B cell (primary cell): ENCODE data around the gene TBC1D1. TPM values are rescaled to one million over a fixed set of nuclear protein-coding genes. Genes with fewer than 3 reads are reported as not detected.

Experiments
- ATAC-seq: fragments of 200-7000 bp; cut with Tn5 transposase; one replicate; pipeline ENCODE4 v1.10.0; 2021; ENCODE audit warnings: low read depth, mild to moderate bottlenecking, moderate number of reproducible peaks, moderate library complexity
- CTCF ChIA-PET: fragments of 350-600 bp; sonication (Branson Sonifier 250); formaldehyde crosslinking; loops from one replicate; lab custom pipeline; 2021; ENCODE audit warnings: antibody characterized with exemption, inconsistent platforms; lab: Charles Lee
- POLR2A ChIA-PET: fragments of 350-600 bp; sonication (Branson Sonifier 250); formaldehyde crosslinking; loops from one replicate; lab custom pipeline; 2021; ENCODE audit warnings: antibody characterized with exemption; lab: Charles Lee
- DNase-seq: peaks from one replicate; pipeline ENCODE4 v3.0.0; 2013
- H2AFZ ChIP-seq: 2 replicates; pipeline ENCODE4 v1.6.1; 2012; ENCODE audit warnings: mild to moderate bottlenecking, low read depth, low read length; ENCODE audit not compliant: insufficient read depth, poor library complexity, severe bottlenecking
- H3K27ac ChIP-seq, 2 donors: 1 replicate in 1 of 2; 2 replicates in 1 of 2; pipeline ENCODE4 v1.5.1; 2012 to 2013; ENCODE audit warnings: low read length in 2 of 2, mild to moderate bottlenecking in 2 of 2, moderate library complexity in 1 of 2
- H3K27me3 ChIP-seq, 4 experiments: fragments of 200-600 bp in 1 of 4; sonication (generic) in 1 of 4; replicated peaks in 1 of 4; 1 replicate in 2 of 4; 2 replicates in 2 of 4; pipeline versions ENCODE4 v1.6.1 to v1.7.0; 2013 to 2016; ENCODE audit warnings: low read length in 3 of 4, mild to moderate bottlenecking in 2 of 4, mixed read lengths in 1 of 4, moderate library complexity in 1 of 4; ENCODE audit not compliant: insufficient read depth in 4 of 4, control insufficient read depth in 3 of 4; ENCODE audit errors: control extremely low read depth in 1 of 4
- H3K36me3 ChIP-seq, 2 experiments: replicated peaks in 1 of 2; 1 replicate in 1 of 2; 2 replicates in 1 of 2; pipeline versions ENCODE4 v1.6.1 to v1.7.1; 2013; ENCODE audit warnings: low read length in 1 of 2; ENCODE audit not compliant: insufficient read depth in 2 of 2, control insufficient read depth in 1 of 2; ENCODE audit errors: control extremely low read depth in 1 of 2, extremely low read depth in 1 of 2
- H3K4me1 ChIP-seq, 2 donors: fragments of 200-600 bp in 1 of 2; sonication (generic) in 1 of 2; 1 replicate in 1 of 2; 2 replicates in 1 of 2; pipeline versions ENCODE4 v1.5.1 to v1.6.1; 2013 to 2017; ENCODE audit warnings: low read length in 2 of 2; ENCODE audit not compliant: control insufficient read depth in 2 of 2, insufficient read depth in 2 of 2
- H3K4me2 ChIP-seq: replicated peaks from 2 replicates; pipeline ENCODE3; 2012; ENCODE audit warnings: mild to moderate bottlenecking, low read depth, low read length; ENCODE audit not compliant: poor library complexity, severe bottlenecking
- H3K4me3 ChIP-seq, 5 experiments: fragments of 200-600 bp in 1 of 5; sonication (generic) in 1 of 5; 1 replicate in 3 of 5; 2 replicates in 2 of 5; pipeline versions ENCODE4 v1.5.1 to v1.7.0; 2011 to 2016; ENCODE audit warnings: low read length in 4 of 5, mild to moderate bottlenecking in 4 of 5, low read depth in 2 of 5, control low read depth in 1 of 5, moderate library complexity in 1 of 5; ENCODE audit not compliant: insufficient read depth in 1 of 5; ENCODE audit errors: control extremely low read depth in 1 of 5, extremely low read depth in 1 of 5
- H3K79me2 ChIP-seq: fragments of 200-600 bp; sonication (generic); one replicate; pipeline ENCODE4 v1.6.0; 2016; ENCODE audit warnings: low read length; ENCODE audit not compliant: control insufficient read depth, insufficient read depth
- H3K9ac ChIP-seq: fragments of 200-600 bp; sonication (generic); 2 replicates; pipeline ENCODE4 v1.6.1; 2017; ENCODE audit warnings: mild to moderate bottlenecking, low read length, moderate library complexity
- H3K9me3 ChIP-seq, 3 donors: one replicate each; pipeline versions ENCODE4 v1.6.1 to v1.7.1; 2013; ENCODE audit warnings: low read length in 2 of 3; ENCODE audit not compliant: control insufficient read depth in 2 of 3, insufficient read depth in 1 of 3; ENCODE audit errors: control extremely low read depth in 1 of 3
- H4K20me1 ChIP-seq: 2 replicates; pipeline ENCODE4 v1.6.0; 2012; ENCODE audit warnings: mild to moderate bottlenecking, low read length; ENCODE audit not compliant: insufficient read depth, control insufficient read depth, poor library complexity, severe bottlenecking
- H3K27ac Mint-ChIP-seq: one replicate; pipeline ENCODE4 v1.8.0; 2021; ENCODE audit warnings: mixed read lengths
- H3K27me3 Mint-ChIP-seq: one replicate; pipeline ENCODE4 v1.8.0; 2021; ENCODE audit warnings: mixed read lengths
- H3K4me1 Mint-ChIP-seq: one replicate; pipeline ENCODE4 v1.8.0; 2021; ENCODE audit warnings: mixed read lengths
- H3K4me3 Mint-ChIP-seq: one replicate; pipeline ENCODE4 v1.8.0; 2021; ENCODE audit warnings: mixed read lengths
- H3K9me3 Mint-ChIP-seq: one replicate; pipeline ENCODE4 v1.8.0; 2022; ENCODE audit warnings: mixed read lengths; ENCODE audit not compliant: insufficient read depth
- EZH2 ChIP-seq: IDR thresholded peaks from 2 replicates; pipeline ENCODE4 v1.6.1; 2012; ENCODE audit warnings: borderline replicate concordance, low read depth, mild to moderate bottlenecking, moderate library complexity, low read length; ENCODE audit not compliant: insufficient read depth, poor library complexity, severe bottlenecking
- WGBS: methylation state at CpG from one replicate; pipeline ENCODE4 v1.1.5; 2013; ENCODE audit warnings: missing lambda C conversion rate; ENCODE audit not compliant: insufficient coverage; 5-methylcytosine and 5-hydroxymethylcytosine counted together
- intact Hi-C: fragments of 100-400 bp; cut with micrococcal nuclease; formaldehyde crosslinking; loops from one replicate; pipeline ENCODE4 v1.10.0; 2022
- polyA plus RNA-seq: library from polyadenylated mRNA; depleted of rRNA; stranded (reverse); fragments of >200 nt; gene quantifications from 2 replicates; pipeline ENCODE4 v1.2.3, GENCODE V29; 2012
- total RNA-seq, 2 donors: library from RNA; stranded (reverse); fragments of 120-200 nt in 1 of 2; gene quantifications; 1 replicate in 1 of 2; 2 replicates in 1 of 2; pipeline versions ENCODE4 v1.2.3 to v1.2.4, GENCODE V29; 2013 to 2022
- TF ChIP-seq, protein P1 (sequence below): fragments of 200-600 bp; IDR thresholded peaks from one replicate; pipeline ENCODE4 v1.8.0; 2022; ENCODE audit warnings: antibody characterized with exemption, mild to moderate bottlenecking

Gene TBC1D1
- total and polyA plus RNA-seq, 2 donors (not counting 1 experiment from before 2014, with no cell fraction given), result 88.2 to 98.7 TPM

DNA sequence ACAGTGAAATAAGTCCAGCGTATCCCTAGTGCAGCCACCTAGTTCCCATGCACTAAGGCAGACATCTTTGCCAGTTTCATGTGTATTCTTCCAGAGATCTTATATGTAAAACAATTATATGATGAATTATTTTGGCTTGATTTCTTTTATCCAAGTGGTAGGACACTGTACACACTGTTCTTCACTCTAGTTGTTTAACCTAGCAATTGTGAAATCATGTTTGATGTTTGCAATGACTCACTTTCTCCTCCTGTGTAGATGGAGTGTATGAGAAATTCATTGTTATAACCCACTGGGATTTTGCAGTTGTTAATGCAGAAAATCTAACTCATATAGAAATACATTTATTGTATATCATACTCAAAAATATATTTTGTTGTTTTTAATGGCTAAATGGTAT is 17.5 kb upstream of the TBC1D1 start:
- H3K9me3 Mint-ChIP-seq, result no peaks in the 10 kb centered on the region
- Histone ChIP-seq H3K27me3 (no peaks in the 10 kb centered on the region), H3K4me1 (no peaks in the 10 kb centered on the region), H3K4me3 (no peak overlapping the region), H2AFZ (no peak overlapping the region), H3K79me2 (no peaks in the 10 kb centered on the region), H4K20me1 (no peaks in the 10 kb centered on the region), H3K27ac (no peak overlapping the region), H3K4me2 (no peak overlapping the region), H3K9ac (no peak overlapping the region), H3K36me3 (peaks cover 0 to 1% of the 10 kb centered on the region in 2 experiments), H3K9me3 (no peaks in the 10 kb centered on the region)
- TF ChIP-seq, protein P1, sequence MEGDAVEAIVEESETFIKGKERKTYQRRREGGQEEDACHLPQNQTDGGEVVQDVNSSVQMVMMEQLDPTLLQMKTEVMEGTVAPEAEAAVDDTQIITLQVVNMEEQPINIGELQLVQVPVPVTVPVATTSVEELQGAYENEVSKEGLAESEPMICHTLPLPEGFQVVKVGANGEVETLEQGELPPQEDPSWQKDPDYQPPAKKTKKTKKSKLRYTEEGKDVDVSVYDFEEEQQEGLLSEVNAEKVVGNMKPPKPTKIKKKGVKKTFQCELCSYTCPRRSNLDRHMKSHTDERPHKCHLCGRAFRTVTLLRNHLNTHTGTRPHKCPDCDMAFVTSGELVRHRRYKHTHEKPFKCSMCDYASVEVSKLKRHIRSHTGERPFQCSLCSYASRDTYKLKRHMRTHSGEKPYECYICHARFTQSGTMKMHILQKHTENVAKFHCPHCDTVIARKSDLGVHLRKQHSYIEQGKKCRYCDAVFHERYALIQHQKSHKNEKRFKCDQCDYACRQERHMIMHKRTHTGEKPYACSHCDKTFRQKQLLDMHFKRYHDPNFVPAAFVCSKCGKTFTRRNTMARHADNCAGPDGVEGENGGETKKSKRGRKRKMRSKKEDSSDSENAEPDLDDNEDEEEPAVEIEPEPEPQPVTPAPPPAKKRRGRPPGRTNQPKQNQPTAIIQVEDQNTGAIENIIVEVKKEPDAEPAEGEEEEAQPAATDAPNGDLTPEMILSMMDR, result no peak
- TF ChIP-seq EZH2, result no peak
- ATAC-seq (no peak), DNase-seq (no peak)
- POLR2A ChIA-PET, result no interaction called here
- no peak overlapping the region for H3K4me3 Mint-ChIP-seq
- CTCF ChIA-PET, result no interaction called here
- no peaks in the 10 kb centered on the region for H3K27me3 Mint-ChIP-seq
- WGBS, result no CpG with 5 or more reads among the region's 1 CpG
- intact Hi-C loops, result no loop called here
- no peak overlapping the region for H3K27ac Mint-ChIP-seq
- peaks cover 4% of the 10 kb centered on the region for H3K4me1 Mint-ChIP-seq

DNA sequence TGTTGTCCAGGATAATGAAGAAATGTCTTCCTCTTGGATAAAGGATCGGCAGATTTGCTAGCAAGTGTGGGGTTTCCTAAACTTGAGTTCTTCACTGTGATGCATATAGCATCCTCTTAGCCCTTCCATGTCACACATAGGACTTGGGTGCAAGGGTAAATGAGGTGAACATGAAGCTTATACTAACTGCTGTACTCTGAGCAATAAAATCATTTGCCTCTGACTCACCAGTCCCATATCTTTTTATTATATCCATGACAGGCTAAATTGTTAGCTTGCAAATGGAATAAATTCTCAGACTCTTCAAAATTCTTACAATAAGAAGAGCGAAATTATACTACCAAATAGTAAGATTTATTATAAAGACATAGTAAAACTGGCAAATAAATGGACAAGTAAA is 14.7 kb upstream of the TBC1D1 start:
- Histone ChIP-seq H3K4me3 (no peak overlapping the region), H3K36me3 (peaks cover 0 to 1% of the 10 kb centered on the region in 2 experiments), H3K27ac (no peak overlapping the region), H3K79me2 (no peaks in the 10 kb centered on the region), H3K4me1 (peaks cover 9 to 14% of the 10 kb centered on the region in 2 donors), H2AFZ (no peak overlapping the region), H3K27me3 (no peaks in the 10 kb centered on the region), H4K20me1 (no peaks in the 10 kb centered on the region), H3K9ac (no peak overlapping the region), H3K9me3 (no peaks in the 10 kb centered on the region), H3K4me2 (no peak overlapping the region)
- POLR2A ChIA-PET, result interaction anchor here (0.6 kb wide), 1 partner anchor 15 kb away, joined by 6 read pairs; no protein-coding TSS in a partner anchor
- ATAC-seq, result no peak
- H3K4me1 Mint-ChIP-seq, result peaks cover 14% of the 10 kb centered on the region
- no peak for DNase-seq
- H3K4me3 Mint-ChIP-seq, result no peak overlapping the region
- CTCF ChIA-PET, result no interaction called here
- H3K9me3 Mint-ChIP-seq, result no peaks in the 10 kb centered on the region
- 100% methylated on average over 1 of the region's 2 CpGs for WGBS
- TF ChIP-seq, protein P1, result no peak
- no peak for TF ChIP-seq EZH2
- no peaks in the 10 kb centered on the region for H3K27me3 Mint-ChIP-seq
- intact Hi-C loops, result no loop called here
- no peak overlapping the region for H3K27ac Mint-ChIP-seq
